CD4-positive, alpha-beta memory T cell (primary cell): ENCODE measurements around the gene RBBP8. TPM values are rescaled to one million over a fixed set of nuclear protein-coding genes. Genes with fewer than 3 reads are reported as not detected.

Source experiments
- CTCF ChIA-PET: fragments of 350-600 bp; sonication (Branson Sonifier 250); formaldehyde crosslinking; loops from one replicate; lab custom pipeline; 2021; ENCODE audit warnings: inconsistent platforms; ENCODE audit not compliant: partially characterized antibody; lab: Charles Lee
- POLR2A ChIA-PET: fragments of 350-600 bp; sonication (Branson Sonifier 250); formaldehyde crosslinking; loops from one replicate; lab custom pipeline; 2021; ENCODE audit not compliant: partially characterized antibody; lab: Charles Lee
- DNase-seq, 5 donors: peaks; one replicate each; pipeline versions ENCODE4 v3.0.0 to v3.0.0-alpha.2; 2020 to 2022; ENCODE audit warnings: mixed read lengths in 1 of 5
- H3K27ac ChIP-seq: one replicate; pipeline ENCODE4 v1.7.0; 2013; ENCODE audit warnings: low read depth, low read length
- H3K27me3 ChIP-seq: 2 replicates; pipeline ENCODE4 v1.7.0; 2013; ENCODE audit warnings: mild to moderate bottlenecking, low read length, moderate library complexity; ENCODE audit not compliant: insufficient read depth
- H3K36me3 ChIP-seq: 2 replicates; pipeline ENCODE4 v1.7.0; 2013; ENCODE audit warnings: mild to moderate bottlenecking, low read length, moderate library complexity; ENCODE audit not compliant: insufficient read depth
- H3K4me1 ChIP-seq: 2 replicates; pipeline ENCODE4 v1.7.0; 2013; ENCODE audit warnings: mild to moderate bottlenecking, low read length, moderate library complexity; ENCODE audit not compliant: insufficient read depth
- H3K4me3 ChIP-seq, 2 donors: one replicate each; pipeline ENCODE4 v1.7.0; 2013; ENCODE audit warnings: low read length in 2 of 2, mild to moderate bottlenecking in 1 of 2
- H3K9me3 ChIP-seq, 2 donors: one replicate each; pipeline ENCODE4 v1.7.0; 2013; ENCODE audit warnings: low read length in 2 of 2, control low read depth in 1 of 2; ENCODE audit not compliant: control insufficient read depth in 1 of 2
- H3K27ac Mint-ChIP-seq, 7 donors: one replicate each; pipeline ENCODE4 v1.8.0; 2020 to 2021; ENCODE audit warnings: mixed read lengths in 7 of 7, mild to moderate bottlenecking in 6 of 7, inconsistent platforms in 3 of 7, moderate library complexity in 3 of 7
- H3K27me3 Mint-ChIP-seq, 2 donors: one replicate each; pipeline ENCODE4 v1.8.0; 2020 to 2021; ENCODE audit warnings: mixed read lengths in 2 of 2
- H3K36me3 Mint-ChIP-seq, 2 donors: one replicate each; pipeline ENCODE4 v1.8.0; 2020 to 2021; ENCODE audit warnings: mixed read lengths in 2 of 2, inconsistent platforms in 1 of 2, mild to moderate bottlenecking in 1 of 2
- H3K4me1 Mint-ChIP-seq, 4 donors: one replicate each; pipeline ENCODE4 v1.8.0; 2020 to 2021; ENCODE audit warnings: mixed read lengths in 4 of 4, mild to moderate bottlenecking in 1 of 4
- H3K4me3 Mint-ChIP-seq, 8 donors: one replicate each; pipeline ENCODE4 v1.8.0; 2020 to 2021; ENCODE audit warnings: mixed read lengths in 8 of 8, mild to moderate bottlenecking in 7 of 8, moderate library complexity in 6 of 8, inconsistent platforms in 3 of 8
- H3K9me3 Mint-ChIP-seq, 8 donors: one replicate each; pipeline ENCODE4 v1.8.0; 2020 to 2021; ENCODE audit warnings: mixed read lengths in 8 of 8, mild to moderate bottlenecking in 5 of 8, inconsistent platforms in 3 of 8, moderate library complexity in 1 of 8
- intact Hi-C: fragments of 100-400 bp; cut with micrococcal nuclease; formaldehyde crosslinking; loops from one replicate; pipeline ENCODE4 v1.15.1; 2023
- polyA plus RNA-seq, 2 donors: library from polyadenylated mRNA; unstranded; fragments of 300-500 nt; fragmentation: Illumina TruSeq; gene quantifications; one replicate each; pipeline ENCODE4 v1.2.3, GENCODE V29; 2021
- total RNA-seq, 2 experiments: library from RNA; stranded (reverse); gene quantifications; one replicate each; pipeline ENCODE4 v1.2.3, GENCODE V29; 2021

RBBP8 gene
- total and polyA plus RNA-seq, 4 experiments from 2014 or later: 1.4 to 3.0 (median 2.5) TPM

GRCh38 chr18:22956226-22956625, 23.1 kb downstream of the RBBP8 start:
- Mint-ChIP-seq H3K9me3 (peaks cover 0 to 2% (median 0%) of the 10 kb centered on the region in 8 donors), H3K4me1 (peaks cover 0 to 13% (median 7%) of the 10 kb centered on the region in 4 donors), H3K4me3 (no peak overlapping the region), H3K27ac (peak overlapping the region in 1 of 7 donors; percentile 35), H3K27me3 (no peaks in the 10 kb centered on the region), H3K36me3 (peaks cover 2 to 6% of the 10 kb centered on the region in 2 donors)
- Histone ChIP-seq H3K27me3 (no peaks in the 10 kb centered on the region), H3K4me1 (no peaks in the 10 kb centered on the region), H3K4me3 (no peak overlapping the region), H3K36me3 (no peaks in the 10 kb centered on the region), H3K27ac (no peak overlapping the region), H3K9me3 (no peaks in the 10 kb centered on the region)
- DNase-seq: no peak
- CTCF ChIA-PET: no interaction called here
- POLR2A ChIA-PET: no interaction called here
- intact Hi-C loops: no loop called here

DNA sequence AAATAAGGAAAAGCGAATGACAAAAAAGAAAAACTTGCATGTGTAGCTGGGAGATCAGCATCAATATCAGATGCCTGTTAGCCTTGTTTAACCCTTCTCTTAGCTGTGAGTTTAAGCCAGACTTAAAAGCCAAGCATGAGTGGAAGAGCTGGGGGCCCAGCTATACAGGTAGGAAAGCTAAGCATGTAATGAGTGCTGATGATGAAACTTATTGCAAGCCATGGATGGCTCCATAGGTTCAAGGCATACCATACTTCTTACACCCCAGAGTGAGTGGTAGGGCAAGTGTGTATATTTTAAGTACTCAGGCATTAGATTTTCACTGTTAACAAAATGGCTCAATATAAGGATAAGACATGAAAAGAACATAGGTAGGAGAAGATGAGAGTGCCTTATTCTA, 28.0 kb downstream of the RBBP8 start:
- no peak overlapping the region for H3K4me3 Mint-ChIP-seq
- CTCF ChIA-PET: interaction anchor here (1.2 to 1.7 kb wide), 3 partner anchors 17 to 31 kb away, joined by 3 to 8 read pairs (median 4); no protein-coding TSS in a partner anchor

DNA sequence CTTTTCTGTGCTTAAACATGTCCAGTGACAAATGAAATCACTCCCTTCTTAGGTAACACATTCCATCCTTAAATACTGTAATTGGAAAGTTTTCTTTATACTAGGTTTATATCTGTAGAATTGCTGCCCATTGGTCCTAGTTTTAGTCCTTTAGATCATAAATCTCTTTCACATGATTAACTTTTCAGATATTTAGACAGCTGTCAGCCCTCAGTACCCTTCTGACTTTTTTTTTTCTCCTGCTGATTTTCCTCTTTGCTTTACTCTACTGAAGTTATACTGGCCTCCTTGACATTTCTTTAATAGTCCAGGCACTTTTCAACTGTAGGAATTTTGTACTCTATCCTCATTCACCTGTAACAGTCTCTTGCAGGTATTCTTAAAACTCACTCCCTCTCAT, 28.9 kb downstream of the RBBP8 start:
- intact Hi-C loops: no loop called here
- no peaks in the 10 kb centered on the region for H3K36me3 Mint-ChIP-seq
- Histone ChIP-seq H3K27ac (no peak overlapping the region), H3K36me3 (no peaks in the 10 kb centered on the region), H3K9me3 (no peaks in the 10 kb centered on the region), H3K27me3 (no peaks in the 10 kb centered on the region), H3K4me3 (no peak overlapping the region), H3K4me1 (no peaks in the 10 kb centered on the region)
- POLR2A ChIA-PET: no interaction called here
- no peak overlapping the region for H3K27ac Mint-ChIP-seq
- no peaks in the 10 kb centered on the region for H3K27me3 Mint-ChIP-seq
- CTCF ChIA-PET: interaction anchor here (1.2 to 1.7 kb wide), 3 partner anchors 16 to 32 kb away, joined by 3 to 8 read pairs (median 4); no protein-coding TSS in a partner anchor
- DNase-seq: no peak
- H3K4me1 Mint-ChIP-seq: peaks cover 0 to 4% (median under 1%) of the 10 kb centered on the region in 4 donors
- H3K4me3 Mint-ChIP-seq: no peak overlapping the region
- H3K9me3 Mint-ChIP-seq: no peaks in the 10 kb centered on the region

More for the DNA sequence above, 28.0 kb downstream of the RBBP8 start:
- no peaks in the 10 kb centered on the region for H3K27me3 Mint-ChIP-seq
- no peak for DNase-seq
- H3K4me1 Mint-ChIP-seq: peaks cover 0 to 4% (median under 1%) of the 10 kb centered on the region in 4 donors
- H3K27ac ChIP-seq: no peak overlapping the region
- no peaks in the 10 kb centered on the region for H3K4me1 ChIP-seq
- no peaks in the 10 kb centered on the region for H3K36me3 Mint-ChIP-seq
- no peaks in the 10 kb centered on the region for H3K9me3 Mint-ChIP-seq
- no peak overlapping the region for H3K27ac Mint-ChIP-seq
- H3K9me3 ChIP-seq: no peaks in the 10 kb centered on the region
- POLR2A ChIA-PET: no interaction called here
- H3K4me3 ChIP-seq: no peak overlapping the region
- no peaks in the 10 kb centered on the region for H3K36me3 ChIP-seq
- H3K27me3 ChIP-seq: no peaks in the 10 kb centered on the region
- intact Hi-C loops: no loop called here

- H3K27me3 ChIP-seq: no peaks in the 10 kb centered on the region
- peaks cover 0 to 1% (median 0%) of the 10 kb centered on the region in 4 donors for H3K4me1 Mint-ChIP-seq
- H3K4me3 Mint-ChIP-seq: no peak overlapping the region
- no peaks in the 10 kb centered on the region for H3K27me3 Mint-ChIP-seq
- POLR2A ChIA-PET: no interaction called here
- H3K9me3 Mint-ChIP-seq: no peaks in the 10 kb centered on the region
- no peaks in the 10 kb centered on the region for H3K4me1 ChIP-seq
- H3K27ac ChIP-seq: no peak overlapping the region
- H3K36me3 ChIP-seq: no peaks in the 10 kb centered on the region
- H3K36me3 Mint-ChIP-seq: no peaks in the 10 kb centered on the region
- no peak for DNase-seq
- CTCF ChIA-PET: no interaction called here
- no peak overlapping the region for H3K27ac Mint-ChIP-seq
- no peak overlapping the region for H3K4me3 ChIP-seq
- intact Hi-C loops: no loop called here
- H3K9me3 ChIP-seq: no peaks in the 10 kb centered on the region
Measured at GRCh38 chr18:22964116-22964515, 31.0 kb downstream of the RBBP8 start.

DNA sequence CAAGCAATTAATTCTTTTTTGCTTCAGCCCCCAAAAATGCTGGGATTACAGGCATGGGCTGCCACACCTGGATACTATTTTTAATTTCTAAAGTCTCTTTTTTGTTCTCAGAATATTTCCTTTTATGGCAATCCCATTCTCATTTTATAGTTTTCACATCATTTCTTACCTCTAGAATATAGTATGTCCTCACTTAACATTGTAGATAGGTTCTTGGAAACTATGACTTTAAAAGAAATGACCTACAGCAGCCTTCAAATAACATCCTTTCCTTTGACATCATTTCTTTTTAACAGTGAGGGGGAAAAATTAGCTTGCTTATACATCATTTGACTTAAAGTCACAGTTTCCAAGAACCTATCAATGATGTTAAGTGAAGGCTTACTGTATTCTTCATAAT, 31.6 kb downstream of the RBBP8 start:
- POLR2A ChIA-PET: no interaction called here
- Mint-ChIP-seq H3K4me3 (no peak overlapping the region), H3K9me3 (no peaks in the 10 kb centered on the region), H3K4me1 (peaks cover 0 to 1% (median 0%) of the 10 kb centered on the region in 4 donors), H3K27ac (no peak overlapping the region), H3K36me3 (no peaks in the 10 kb centered on the region), H3K27me3 (no peaks in the 10 kb centered on the region)
- Histone ChIP-seq H3K4me1 (no peaks in the 10 kb centered on the region), H3K27me3 (no peaks in the 10 kb centered on the region), H3K36me3 (no peaks in the 10 kb centered on the region), H3K9me3 (no peaks in the 10 kb centered on the region), H3K4me3 (no peak overlapping the region), H3K27ac (no peak overlapping the region)
- no peak for DNase-seq
- intact Hi-C loops: no loop called here
- CTCF ChIA-PET: no interaction called here

GRCh38 chr18:22971038-22971437, 37.9 kb downstream of the RBBP8 start:
- intact Hi-C loops: no loop called here
- Histone ChIP-seq H3K36me3 (no peaks in the 10 kb centered on the region), H3K4me3 (no peak overlapping the region), H3K27ac (no peak overlapping the region), H3K27me3 (no peaks in the 10 kb centered on the region), H3K9me3 (no peaks in the 10 kb centered on the region), H3K4me1 (no peaks in the 10 kb centered on the region)
- ChIA-PET POLR2A (no interaction called here), CTCF (no interaction called here)
- H3K36me3 Mint-ChIP-seq: no peaks in the 10 kb centered on the region
- no peaks in the 10 kb centered on the region for H3K27me3 Mint-ChIP-seq
- H3K4me1 Mint-ChIP-seq: no peaks in the 10 kb centered on the region
- DNase-seq: no peak
- H3K4me3 Mint-ChIP-seq: no peak overlapping the region
- no peaks in the 10 kb centered on the region for H3K9me3 Mint-ChIP-seq
- no peak overlapping the region for H3K27ac Mint-ChIP-seq

GRCh38 chr18:22974001-22974400, 40.9 kb downstream of the RBBP8 start:
- DNase-seq: no peak
- no peaks in the 10 kb centered on the region for H3K27me3 Mint-ChIP-seq
- CTCF ChIA-PET: no interaction called here
- intact Hi-C loops: no loop called here
- peaks cover 0 to 6% (median 4%) of the 10 kb centered on the region in 4 donors for H3K4me1 Mint-ChIP-seq
- no peak overlapping the region for H3K27ac Mint-ChIP-seq
- Histone ChIP-seq H3K36me3 (no peaks in the 10 kb centered on the region), H3K27me3 (no peaks in the 10 kb centered on the region), H3K27ac (no peak overlapping the region), H3K4me1 (no peaks in the 10 kb centered on the region), H3K4me3 (no peak overlapping the region), H3K9me3 (no peaks in the 10 kb centered on the region)
- no peak overlapping the region for H3K4me3 Mint-ChIP-seq
- POLR2A ChIA-PET: no interaction called here
- H3K36me3 Mint-ChIP-seq: no peaks in the 10 kb centered on the region
- H3K9me3 Mint-ChIP-seq: no peaks in the 10 kb centered on the region
